Measurements from ENCODE around the gene EFNB3. TPM values are rescaled to one million over a fixed set of nuclear protein-coding genes. Genes with fewer than 3 reads are reported as not detected.

The EFNB3 gene
- total and polyA plus RNA-seq, 8 donors = 0.37 to 5.4 (median 0.98) TPM

DNA sequence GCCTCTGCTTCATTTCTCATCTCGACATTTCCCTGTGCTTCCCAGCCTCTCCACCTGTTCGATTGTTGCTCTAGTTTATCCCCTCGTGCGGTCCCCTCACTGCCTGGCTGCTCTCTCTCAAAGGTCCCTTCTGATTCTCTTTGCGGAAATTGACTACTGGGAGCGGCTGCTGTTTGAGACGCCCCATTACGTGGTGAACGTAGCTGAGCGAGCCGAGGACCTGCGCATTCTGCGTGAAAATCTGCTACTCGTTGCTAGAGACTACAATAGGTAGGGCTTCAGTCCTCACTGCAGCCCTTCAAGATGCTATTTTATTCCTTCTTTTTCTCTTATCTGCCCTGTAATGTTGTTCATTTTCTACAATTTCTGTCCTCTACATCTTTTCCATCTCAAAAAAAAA, 52.0 kb downstream of the EFNB3 start:
- Histone ChIP-seq H3K4me1 (no peaks in the 10 kb centered on the region), H3K4me3 (no peak overlapping the region), H3K27me3 (no peaks in the 10 kb centered on the region), H3K27ac (no peak overlapping the region), H3K9me3 (no peaks in the 10 kb centered on the region), H3K36me3 (no peaks in the 10 kb centered on the region)
- ATAC-seq = no peak
- 87 to 88% methylated on average over 14 of the region's 14 CpGs for WGBS, 2 donors
- FAIRE-seq = no peak
- intact Hi-C loops (cut with DNase I) = no loop called here
- TF ChIP-seq, protein P1, sequence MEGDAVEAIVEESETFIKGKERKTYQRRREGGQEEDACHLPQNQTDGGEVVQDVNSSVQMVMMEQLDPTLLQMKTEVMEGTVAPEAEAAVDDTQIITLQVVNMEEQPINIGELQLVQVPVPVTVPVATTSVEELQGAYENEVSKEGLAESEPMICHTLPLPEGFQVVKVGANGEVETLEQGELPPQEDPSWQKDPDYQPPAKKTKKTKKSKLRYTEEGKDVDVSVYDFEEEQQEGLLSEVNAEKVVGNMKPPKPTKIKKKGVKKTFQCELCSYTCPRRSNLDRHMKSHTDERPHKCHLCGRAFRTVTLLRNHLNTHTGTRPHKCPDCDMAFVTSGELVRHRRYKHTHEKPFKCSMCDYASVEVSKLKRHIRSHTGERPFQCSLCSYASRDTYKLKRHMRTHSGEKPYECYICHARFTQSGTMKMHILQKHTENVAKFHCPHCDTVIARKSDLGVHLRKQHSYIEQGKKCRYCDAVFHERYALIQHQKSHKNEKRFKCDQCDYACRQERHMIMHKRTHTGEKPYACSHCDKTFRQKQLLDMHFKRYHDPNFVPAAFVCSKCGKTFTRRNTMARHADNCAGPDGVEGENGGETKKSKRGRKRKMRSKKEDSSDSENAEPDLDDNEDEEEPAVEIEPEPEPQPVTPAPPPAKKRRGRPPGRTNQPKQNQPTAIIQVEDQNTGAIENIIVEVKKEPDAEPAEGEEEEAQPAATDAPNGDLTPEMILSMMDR (IDR thresholded peaks at IDR 0.05) = no peak
- DNase-seq = no peak

Other genes with a start within 250 kb of the EFNB3 start
- 10 to 100 TPM; 20.3 to 30.2 (median 22.2) TPM for gene ZBTB4, start 225.6 kb upstream of the EFNB3 start, total RNA-seq
- 10 to 100 TPM; 17.3 to 19.2 TPM for gene ZBTB4, start 225.6 kb upstream of the EFNB3 start, polyA plus RNA-seq
- not detected for gene SLC35G6, start 223.8 kb upstream of the EFNB3 start, total RNA-seq
- under 1 TPM in 1 of 2 donors, not detected in 1; 0.08 TPM for gene SLC35G6, start 223.8 kb upstream of the EFNB3 start, polyA plus RNA-seq
- gene POLR2A, start 220.8 kb upstream of the EFNB3 start, total RNA-seq = 10 to 100 TPM; 45.7 to 62.6 (median 53.8) TPM
- 10 to 100 TPM; 24.5 to 83.6 TPM for gene POLR2A, start 220.8 kb upstream of the EFNB3 start, polyA plus RNA-seq
- gene TNFSF12, start 156.1 kb upstream of the EFNB3 start, total RNA-seq = 10 to 100 TPM; 11.0 to 21.2 (median 12.7) TPM
- 10 to 100 TPM; 24.2 to 27.7 TPM for gene TNFSF12, start 156.1 kb upstream of the EFNB3 start, polyA plus RNA-seq
- 10 to 100 TPM; 10.5 to 31.2 (median 15.4) TPM for gene TNFSF13, start 146.5 kb upstream of the EFNB3 start, total RNA-seq
- 10 to 100 TPM; 16.9 to 17.8 TPM for gene TNFSF13, start 146.5 kb upstream of the EFNB3 start, polyA plus RNA-seq
- 10 to 100 TPM; 14.7 to 24.1 (median 15.7) TPM for gene SENP3, start 143.3 kb upstream of the EFNB3 start, total RNA-seq
- 10 to 100 TPM; 25.5 to 33.1 TPM for gene SENP3, start 143.3 kb upstream of the EFNB3 start, polyA plus RNA-seq
- 10 to 100 TPM in 3 of 6 donors, 1 to 10 TPM in 3; 3.7 to 60.0 (median 11.1) TPM for gene CD68, start 125.6 kb upstream of the EFNB3 start, total RNA-seq
- gene CD68, start 125.6 kb upstream of the EFNB3 start, polyA plus RNA-seq = 1 to 10 TPM; 1.8 to 9.7 TPM
- 10 to 100 TPM; 12.3 to 27.1 (median 18.3) TPM for gene MPDU1, start 121.3 kb upstream of the EFNB3 start, total RNA-seq
- 10 to 100 TPM; 46.3 to 48.2 TPM for gene MPDU1, start 121.3 kb upstream of the EFNB3 start, polyA plus RNA-seq
- gene SOX15, start 115.1 kb upstream of the EFNB3 start, total RNA-seq = under 1 TPM in 3 of 6 donors, not detected in 3; 0.18 to 0.35 (median 0.25) TPM
- 1 to 10 TPM in 1 of 2 donors, under 1 TPM in 1; 0.53 to 1.0 TPM for gene SOX15, start 115.1 kb upstream of the EFNB3 start, polyA plus RNA-seq
- gene FXR2, start 90.3 kb upstream of the EFNB3 start, total RNA-seq = 10 to 100 TPM in 4 of 6 donors, 1 to 10 TPM in 2; 7.8 to 16.6 (median 12.3) TPM
- gene FXR2, start 90.3 kb upstream of the EFNB3 start, polyA plus RNA-seq = 10 to 100 TPM; 19.8 to 25.6 TPM
- gene SAT2, start 77.4 kb upstream of the EFNB3 start, total RNA-seq = 10 to 100 TPM; 43.8 to 82.8 (median 66.6) TPM
- gene SAT2, start 77.4 kb upstream of the EFNB3 start, polyA plus RNA-seq = 100 to 1,000 TPM; 250 to 348 TPM
- under 1 TPM in 3 of 6 donors, not detected in 3; 0.16 to 0.72 (median 0.17) TPM for gene SHBG, start 75.1 kb upstream of the EFNB3 start, total RNA-seq
- gene SHBG, start 75.1 kb upstream of the EFNB3 start, polyA plus RNA-seq = under 1 TPM; 0.23 to 0.82 TPM
- gene ATP1B2, start 54.3 kb upstream of the EFNB3 start, total RNA-seq = 1 to 10 TPM in 5 of 6 donors, under 1 TPM in 1; 0.79 to 1.9 (median 1.2) TPM
- gene ATP1B2, start 54.3 kb upstream of the EFNB3 start, polyA plus RNA-seq = 1 to 10 TPM; 1.3 to 6.7 TPM
- gene TP53, start 17.7 kb upstream of the EFNB3 start, total RNA-seq = 10 to 100 TPM; 14.6 to 35.9 (median 28.5) TPM
- 10 to 100 TPM in 1 of 2 donors, 1 to 10 TPM in 1; 8.3 to 10.8 TPM for gene TP53, start 17.7 kb upstream of the EFNB3 start, polyA plus RNA-seq
- 1 to 10 TPM; 2.0 to 5.0 (median 3.8) TPM for gene WRAP53, start 16.7 kb upstream of the EFNB3 start, total RNA-seq
- 10 to 100 TPM in 1 of 2 donors, 1 to 10 TPM in 1; 9.1 to 13.5 TPM for gene WRAP53, start 16.7 kb upstream of the EFNB3 start, polyA plus RNA-seq
- gene DNAH2, start 12.5 kb downstream of the EFNB3 start, total RNA-seq = under 1 TPM; 0.09 to 0.52 (median 0.19) TPM
- under 1 TPM; 0.38 TPM for gene DNAH2, start 12.5 kb downstream of the EFNB3 start, polyA plus RNA-seq
- 10 to 100 TPM; 14.9 to 23.7 (median 17.3) TPM for gene KDM6B, start 129.0 kb downstream of the EFNB3 start, total RNA-seq
- 10 to 100 TPM in 1 of 2 donors, 1 to 10 TPM in 1; 8.9 to 15.3 TPM for gene KDM6B, start 129.0 kb downstream of the EFNB3 start, polyA plus RNA-seq
- gene TMEM88, start 149.9 kb downstream of the EFNB3 start, total RNA-seq = 1 to 10 TPM; 2.1 to 4.2 (median 2.4) TPM
- 10 to 100 TPM; 21.6 to 28.5 TPM for gene TMEM88, start 149.9 kb downstream of the EFNB3 start, polyA plus RNA-seq
- 10 to 100 TPM; 20.1 to 29.6 (median 26.6) TPM for gene NAA38, start 152.4 kb downstream of the EFNB3 start, total RNA-seq
- gene NAA38, start 152.4 kb downstream of the EFNB3 start, polyA plus RNA-seq = 10 to 100 TPM; 75.7 to 87.2 TPM
- gene CYB5D1, start 152.8 kb downstream of the EFNB3 start, total RNA-seq = 10 to 100 TPM in 1 of 6 donors, 1 to 10 TPM in 5; 5.0 to 10.5 (median 8.4) TPM
- 1 to 10 TPM; 4.9 to 8.5 TPM for gene CYB5D1, start 152.8 kb downstream of the EFNB3 start, polyA plus RNA-seq
- gene CHD3, start 183.6 kb downstream of the EFNB3 start, total RNA-seq = 100 to 1,000 TPM in 1 of 6 donors, 10 to 100 TPM in 5; 35.9 to 101 (median 43.1) TPM
- gene CHD3, start 183.6 kb downstream of the EFNB3 start, polyA plus RNA-seq = 100 to 1,000 TPM; 117 to 143 TPM
- 1 to 10 TPM; 1.2 to 2.8 (median 2.0) TPM for gene RNF227, start 211.1 kb downstream of the EFNB3 start, total RNA-seq
- 1 to 10 TPM; 1.6 to 3.0 TPM for gene RNF227, start 211.1 kb downstream of the EFNB3 start, polyA plus RNA-seq
- 1 to 10 TPM in 3 of 6 donors, under 1 TPM in 3; 0.51 to 1.6 (median 0.98) TPM for gene KCNAB3, start 224.7 kb downstream of the EFNB3 start, total RNA-seq
- 1 to 10 TPM; 4.7 to 8.1 TPM for gene KCNAB3, start 224.7 kb downstream of the EFNB3 start, polyA plus RNA-seq
- gene TRAPPC1, start 226.7 kb downstream of the EFNB3 start, total RNA-seq = 10 to 100 TPM; 27.3 to 67.1 (median 39.2) TPM
- gene TRAPPC1, start 226.7 kb downstream of the EFNB3 start, polyA plus RNA-seq = 10 to 100 TPM; 56.0 to 66.0 TPM
- 10 to 100 TPM in 2 of 6 donors, 1 to 10 TPM in 4; 5.8 to 17.9 (median 8.5) TPM for gene CNTROB, start 227.0 kb downstream of the EFNB3 start, total RNA-seq
- gene CNTROB, start 227.0 kb downstream of the EFNB3 start, polyA plus RNA-seq = 10 to 100 TPM; 30.8 to 46.1 TPM